GM13977 (cell line): ENCODE results near the gene RHNO1.

Experiments used
- DNase-seq: peaks from one replicate; pipeline ENCODE4 v3.0.0; 2012; ENCODE audit warnings: low spot score
- in situ Hi-C: fragments of 300-500 bp; cut with MboI; formaldehyde crosslinking; loops from one replicate; pipeline ENCODE4 v1.12.0; 2022; ENCODE audit warnings: low sequenced_read_pairs, low pct_unique_long_range_greater_than_20kb, mixed read lengths, inconsistent platforms; ENCODE audit not compliant: unreplicated experiment
- TF ChIP-seq, protein P1 (sequence below): IDR thresholded peaks from 2 replicates; pipeline ENCODE4 v1.5.1; 2012; ENCODE audit warnings: mild to moderate bottlenecking, control low read depth; ENCODE audit not compliant: insufficient read depth; ENCODE audit errors: extremely low read depth, missing control alignments

Gene RHNO1

DNA sequence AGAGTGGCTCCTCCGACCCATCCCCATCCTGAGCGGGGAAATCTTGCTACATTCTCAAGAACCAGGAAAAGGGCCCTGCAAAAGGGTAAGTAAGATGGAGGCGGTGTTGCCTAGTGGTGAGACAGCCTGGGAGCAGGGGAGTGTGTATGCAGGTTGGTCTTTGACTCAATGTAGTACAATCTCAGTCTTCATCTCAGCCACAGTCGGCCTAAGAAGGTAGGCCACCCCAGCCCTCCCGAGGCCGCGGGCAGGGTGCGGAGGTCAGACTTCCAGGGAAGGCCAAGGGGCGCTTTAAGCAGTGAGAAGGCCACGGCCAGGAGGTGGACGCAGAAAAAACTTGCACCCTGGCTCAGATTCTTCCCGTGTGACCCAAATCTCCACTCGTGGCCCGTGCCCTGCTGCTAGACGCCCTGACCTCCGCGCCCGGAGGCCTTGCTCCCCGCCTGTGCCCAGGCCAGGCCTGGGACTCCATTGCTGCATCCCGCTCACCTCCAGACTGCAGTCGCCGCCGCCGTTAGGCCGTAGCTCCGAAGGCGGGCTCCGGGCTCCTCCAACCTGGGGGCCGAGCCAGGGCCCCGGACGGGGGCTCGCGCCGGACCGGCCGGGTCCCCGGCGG, 484 bp upstream of the RHNO1 start:
- DNase-seq, result peak; percentile 69
- in situ Hi-C loops, result loop anchor here (25.0 kb wide), 1 partner anchor 161 kb away; no protein-coding TSS in a partner anchor
- TF ChIP-seq, protein P1, sequence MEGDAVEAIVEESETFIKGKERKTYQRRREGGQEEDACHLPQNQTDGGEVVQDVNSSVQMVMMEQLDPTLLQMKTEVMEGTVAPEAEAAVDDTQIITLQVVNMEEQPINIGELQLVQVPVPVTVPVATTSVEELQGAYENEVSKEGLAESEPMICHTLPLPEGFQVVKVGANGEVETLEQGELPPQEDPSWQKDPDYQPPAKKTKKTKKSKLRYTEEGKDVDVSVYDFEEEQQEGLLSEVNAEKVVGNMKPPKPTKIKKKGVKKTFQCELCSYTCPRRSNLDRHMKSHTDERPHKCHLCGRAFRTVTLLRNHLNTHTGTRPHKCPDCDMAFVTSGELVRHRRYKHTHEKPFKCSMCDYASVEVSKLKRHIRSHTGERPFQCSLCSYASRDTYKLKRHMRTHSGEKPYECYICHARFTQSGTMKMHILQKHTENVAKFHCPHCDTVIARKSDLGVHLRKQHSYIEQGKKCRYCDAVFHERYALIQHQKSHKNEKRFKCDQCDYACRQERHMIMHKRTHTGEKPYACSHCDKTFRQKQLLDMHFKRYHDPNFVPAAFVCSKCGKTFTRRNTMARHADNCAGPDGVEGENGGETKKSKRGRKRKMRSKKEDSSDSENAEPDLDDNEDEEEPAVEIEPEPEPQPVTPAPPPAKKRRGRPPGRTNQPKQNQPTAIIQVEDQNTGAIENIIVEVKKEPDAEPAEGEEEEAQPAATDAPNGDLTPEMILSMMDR, result no peak

DNA sequence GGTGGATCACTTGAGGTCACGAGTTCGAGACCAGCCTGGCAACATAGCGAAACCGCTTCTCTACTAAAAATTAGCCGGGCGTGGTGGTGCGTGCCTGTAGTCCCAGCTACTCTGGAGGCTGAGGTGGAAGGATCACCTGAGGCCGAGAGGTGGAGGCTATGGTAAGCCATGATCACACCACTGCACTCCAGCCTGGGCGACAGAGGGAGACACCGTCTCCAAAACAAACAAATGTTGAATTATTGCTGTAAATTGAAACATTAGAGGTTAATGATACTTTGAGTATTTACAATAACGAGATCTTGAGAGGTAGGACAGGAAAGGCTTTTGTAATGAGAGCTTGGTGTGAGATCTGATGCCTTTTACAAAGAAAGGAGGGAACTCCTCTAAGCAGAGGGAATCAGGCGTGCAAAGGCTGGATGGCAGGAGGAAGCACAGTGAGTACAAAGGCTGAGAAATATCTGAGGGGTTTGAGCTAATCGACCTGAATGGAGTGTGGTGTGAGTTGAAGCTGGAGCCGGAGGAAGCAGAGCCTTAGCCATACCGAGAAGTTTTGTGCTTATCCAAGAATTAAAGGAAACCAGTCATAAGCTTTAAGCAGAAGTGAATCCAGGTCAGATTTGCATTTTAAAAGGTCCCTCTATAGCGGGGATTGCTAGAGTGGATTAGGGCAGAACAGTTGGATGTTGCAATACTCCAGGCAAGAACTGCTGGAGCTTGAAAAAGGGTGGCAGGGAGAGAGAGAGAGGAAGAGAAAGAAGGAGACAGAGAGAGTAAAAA, 1.1 kb downstream of the RHNO1 start:
- TF ChIP-seq, protein P1, result no peak
- peak; percentile 47 for DNase-seq
- in situ Hi-C loops, result loop anchor here (25.0 kb wide), 1 partner anchor 159 kb away; no protein-coding TSS in a partner anchor

DNA sequence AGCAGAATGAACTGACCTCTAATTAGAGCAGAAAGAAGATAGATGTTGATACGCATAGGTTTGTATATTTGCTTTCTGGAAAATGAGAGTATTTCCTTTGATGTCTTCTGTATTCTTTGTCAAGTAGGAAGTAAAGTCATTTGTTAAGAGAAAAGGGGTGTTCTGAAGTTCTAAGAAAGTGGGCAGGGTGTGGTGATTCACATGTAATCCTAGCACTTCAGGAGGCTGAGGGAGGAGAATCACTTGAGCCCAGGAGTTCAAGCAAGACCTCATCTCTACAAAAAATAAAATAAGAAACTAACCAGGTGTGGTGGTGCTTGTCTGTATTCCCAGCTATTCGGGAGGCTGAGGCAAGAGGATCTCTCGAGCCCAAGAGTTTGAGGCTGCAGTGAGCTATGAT, 2.8 kb downstream of the RHNO1 start:
- no peak for DNase-seq
- in situ Hi-C loops, result loop anchor here (25.0 kb wide), 1 partner anchor 157 kb away; no protein-coding TSS in a partner anchor
- TF ChIP-seq, protein P1, result no peak

DNA sequence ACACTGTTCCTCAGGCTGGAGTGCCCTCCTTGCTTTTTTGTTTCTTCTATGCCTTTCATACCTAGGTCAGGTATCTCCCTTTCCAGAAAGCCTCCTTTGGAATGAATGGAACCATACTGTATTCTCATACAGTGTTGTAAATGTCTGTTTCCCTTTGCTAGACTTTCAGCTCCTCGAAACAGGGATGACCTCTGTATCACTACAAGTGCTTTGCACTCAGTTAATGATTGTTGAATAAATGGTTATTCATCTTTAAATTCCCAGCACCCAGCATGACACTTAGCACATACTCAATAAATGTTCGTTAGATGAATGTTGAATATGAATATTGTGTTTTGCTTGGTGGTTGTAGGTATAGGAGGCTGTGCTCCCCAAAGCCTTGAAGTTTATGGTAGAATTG, 7.8 kb downstream of the RHNO1 start:
- TF ChIP-seq, protein P1, result no peak
- in situ Hi-C loops, result loop anchor here (25.0 kb wide), 1 partner anchor 152 kb away; no protein-coding TSS in a partner anchor
- no peak for DNase-seq

DNA sequence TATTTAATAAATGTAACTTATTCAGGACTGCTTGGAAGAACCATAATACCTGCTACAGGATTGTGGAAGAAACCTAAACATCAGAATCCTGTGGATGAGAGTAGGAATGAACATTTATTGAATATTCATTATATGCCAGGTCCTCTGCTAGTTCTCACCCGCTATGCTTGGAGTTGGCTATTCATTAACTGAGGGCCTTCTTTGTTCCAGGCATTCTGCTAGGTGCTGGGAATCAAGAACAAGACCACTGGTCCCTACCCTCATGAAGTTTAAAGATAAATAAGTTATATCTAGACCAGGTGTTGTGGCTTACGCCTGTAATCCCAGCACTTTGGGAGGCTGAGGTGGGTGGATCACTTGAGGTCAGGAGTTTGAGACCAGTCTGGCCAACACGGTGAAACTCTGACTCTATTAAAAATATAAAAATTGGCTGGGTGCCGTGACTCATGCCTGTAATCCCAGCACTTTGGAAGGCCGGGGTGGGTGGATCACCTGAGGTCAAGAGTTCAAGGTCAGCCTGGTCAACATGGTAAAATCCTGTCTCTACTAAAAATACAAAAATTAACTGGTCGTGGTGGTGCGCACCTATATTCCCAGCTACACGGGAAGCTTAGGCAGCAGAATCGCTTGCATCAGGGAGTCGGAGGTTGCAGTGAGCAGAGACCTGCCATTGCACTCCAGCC, 9.9 kb downstream of the RHNO1 start:
- TF ChIP-seq, protein P1, result no peak
- DNase-seq, result no peak
- in situ Hi-C loops, result loop anchor here (25.0 kb wide), 1 partner anchor 150 kb away; no protein-coding TSS in a partner anchor

DNA sequence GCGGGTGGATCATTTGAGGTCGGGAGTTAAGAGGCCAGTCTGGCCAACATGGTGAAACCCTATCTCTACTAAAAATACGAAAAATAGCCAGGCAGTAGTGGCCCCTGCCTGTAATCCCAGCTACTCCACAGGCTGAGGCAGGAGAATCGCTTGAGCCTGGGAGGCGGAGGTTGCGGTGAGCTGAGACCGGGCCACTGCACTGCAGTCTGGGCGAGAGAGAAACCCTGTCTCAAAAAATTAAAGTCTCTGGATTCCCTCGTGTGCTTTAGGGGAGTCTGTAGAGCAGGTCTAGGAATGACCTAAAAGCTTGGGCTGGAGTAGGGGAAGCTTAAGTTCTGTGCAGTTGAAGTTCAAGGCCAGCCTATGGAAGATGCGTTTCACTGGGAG, 13.0 kb downstream of the RHNO1 start:
- in situ Hi-C loops, result loop anchor here (25.0 kb wide), 1 partner anchor 147 kb away; no protein-coding TSS in a partner anchor
- TF ChIP-seq, protein P1, result no peak
- DNase-seq, result no peak
